Endothelial cell of umbilical vein (primary cell): ENCODE data around the gene LRRC37B. TPM values are rescaled to one million over a fixed set of nuclear protein-coding genes. Genes with fewer than 3 reads are reported as not detected.

ENCODE experiments used
- BruUV-seq: library from RNA; stranded (reverse); fragments of 400-500 nt; replicated peaks from 2 replicates; lab custom pipeline; 2021; lab: Mats Ljungman, UMichigan
- CTCF ChIA-PET: fragments of 300-600, 350-600 bp; sonication (Branson Sonifier 250); formaldehyde crosslinking; loops from one replicate; lab custom pipeline; 2021; ENCODE audit warnings: antibody characterized with exemption, inconsistent platforms; lab: Charles Lee
- POLR2A ChIA-PET: fragments of 300-600, 350-600 bp; sonication (Branson Sonifier 250); formaldehyde crosslinking; loops from one replicate; lab custom pipeline; 2021; ENCODE audit warnings: antibody characterized with exemption, inconsistent platforms; lab: Charles Lee
- DNase-seq: peaks from one replicate; pipeline ENCODE4 v3.0.0-alpha.2; 2011; ENCODE audit warnings: low read depth, low spot score
- FAIRE-seq: peaks from 2 replicates; lab custom pipeline; 2011; peaks lifted over from hg19 to GRCh38; lab: Jason Lieb, UNC
- H2AFZ ChIP-seq: 2 replicates; pipeline ENCODE4 v1.6.0; 2012; ENCODE audit warnings: low read depth, low read length, control low read depth, inconsistent platforms
- H3K27ac ChIP-seq: 2 replicates; pipeline ENCODE4 v1.5.1; 2011; ENCODE audit warnings: low read depth, mild to moderate bottlenecking, control low read depth, low read length, moderate library complexity; ENCODE audit not compliant: insufficient read depth
- H3K27me3 ChIP-seq, 2 experiments: 2 replicates each; pipeline versions ENCODE4 v1.6.0 to v1.6.1; 2011; ENCODE audit warnings: low read length in 2 of 2, mixed read lengths in 1 of 2; ENCODE audit not compliant: control insufficient read depth in 2 of 2, insufficient read depth in 2 of 2
- H3K36me3 ChIP-seq, 2 experiments: 2 replicates in 1 of 2; 3 replicates in 1 of 2; pipeline ENCODE4 v1.5.1; 2011; ENCODE audit warnings: low read length in 2 of 2, mild to moderate bottlenecking in 1 of 2, moderate library complexity in 1 of 2; ENCODE audit not compliant: control insufficient read depth in 2 of 2, insufficient read depth in 2 of 2; ENCODE audit errors: extremely low read depth in 1 of 2
- H3K4me1 ChIP-seq: 3 replicates; pipeline ENCODE4 v1.5.1; 2011; ENCODE audit warnings: mild to moderate bottlenecking, low read length; ENCODE audit not compliant: control insufficient read depth, insufficient read depth; ENCODE audit errors: extremely low read depth
- H3K4me2 ChIP-seq: 2 replicates; pipeline ENCODE4 v1.6.1; 2011; ENCODE audit warnings: low read length, control low read depth, mixed read lengths; ENCODE audit not compliant: insufficient read depth
- H3K4me3 ChIP-seq, 3 experiments: fragments of 200-600 bp in 1 of 3; sonication (generic), shearing (Covaris generic) in 1 of 3; replicated peaks in 1 of 3; 2 replicates each; pipeline ENCODE4 v1.5.1; 2011 to 2016; ENCODE audit warnings: control low read depth in 3 of 3, low read length in 3 of 3, mild to moderate bottlenecking in 2 of 3, inconsistent platforms in 1 of 3, low read depth in 1 of 3, moderate library complexity in 1 of 3; ENCODE audit not compliant: insufficient read depth in 1 of 3
- H3K79me2 ChIP-seq: 2 replicates; pipeline ENCODE4 v1.6.0; 2012; ENCODE audit warnings: low read length, inconsistent platforms; ENCODE audit not compliant: control insufficient read depth, insufficient read depth
- H3K9ac ChIP-seq: replicated peaks from 2 replicates; pipeline ENCODE3; 2011; ENCODE audit warnings: low read length, control low read depth; ENCODE audit not compliant: insufficient read depth; ENCODE audit errors: extremely low read depth
- H3K9me1 ChIP-seq: replicated peaks from 3 replicates; pipeline ENCODE4 v1.6.0; 2011; ENCODE audit warnings: mild to moderate bottlenecking, low read length; ENCODE audit not compliant: control insufficient read depth, insufficient read depth; ENCODE audit errors: extremely low read depth
- H3K9me3 ChIP-seq: replicated peaks from 2 replicates; pipeline ENCODE4 v1.5.1; 2012; ENCODE audit warnings: low read length, inconsistent platforms; ENCODE audit not compliant: control insufficient read depth, insufficient read depth
- H4K20me1 ChIP-seq: replicated peaks from 2 replicates; pipeline ENCODE3; 2011; ENCODE audit warnings: mild to moderate bottlenecking, low read length; ENCODE audit not compliant: control insufficient read depth, insufficient read depth; ENCODE audit errors: extremely low read depth
- CTCF ChIP-seq, 2 donors: IDR thresholded peaks; 1 replicate in 1 of 2; 2 replicates in 1 of 2; pipeline ENCODE4 v1.5.1; 2011; ENCODE audit warnings: low read length in 2 of 2, mild to moderate bottlenecking in 2 of 2, moderate library complexity in 2 of 2, control low read depth in 1 of 2, inconsistent platforms in 1 of 2, low read depth in 1 of 2; ENCODE audit not compliant: insufficient read depth in 1 of 2; ENCODE audit errors: extremely low read depth in 1 of 2
- EZH2 ChIP-seq: IDR thresholded peaks from 2 replicates; pipeline ENCODE4 v1.6.1; 2012; ENCODE audit warnings: borderline replicate concordance, low read depth, mild to moderate bottlenecking, moderate library complexity, low read length, inconsistent platforms; ENCODE audit not compliant: severe bottlenecking
- FOS ChIP-seq: IDR thresholded peaks from 2 replicates; pipeline ENCODE4 v1.6.1; 2011; ENCODE audit warnings: mild to moderate bottlenecking, low read length, moderate library complexity, borderline replicate concordance; ENCODE audit not compliant: insufficient read depth
- GATA2 ChIP-seq: IDR thresholded peaks from 2 replicates; pipeline ENCODE4 v1.7.0; 2011; ENCODE audit warnings: low read depth, mild to moderate bottlenecking, moderate library complexity, mixed read lengths, low read length; ENCODE audit not compliant: insufficient read length, insufficient read depth
- JUN ChIP-seq: IDR thresholded peaks from 2 replicates; pipeline ENCODE4 v1.6.1; 2011; ENCODE audit warnings: borderline replicate concordance, low read depth; ENCODE audit not compliant: insufficient read length, insufficient read depth
- MAX ChIP-seq: IDR thresholded peaks from 2 replicates; pipeline ENCODE4 v1.6.1; 2011; ENCODE audit not compliant: insufficient read depth, insufficient read length
- MYC ChIP-seq: IDR thresholded peaks from one replicate; pipeline ENCODE4 v1.6.1; 2011; ENCODE audit warnings: mild to moderate bottlenecking, low read depth, low read length
- POLR2A ChIP-seq: IDR thresholded peaks from 2 replicates; pipeline ENCODE4 v1.6.1; 2012; ENCODE audit warnings: low read depth, mild to moderate bottlenecking, control low read depth, low read length
- POLR2AphosphoS5 ChIP-seq: IDR thresholded peaks from 2 replicates; pipeline ENCODE4 v1.6.1; 2012; ENCODE audit warnings: low read depth, mild to moderate bottlenecking, control low read depth, low read length, moderate library complexity; ENCODE audit not compliant: insufficient read depth
- dilution Hi-C: fragments of 300-500 bp; cut with MboI; formaldehyde crosslinking; loops from one replicate; pipeline ENCODE4 v1.15.0; 2019; ENCODE audit warnings: low sequenced_read_pairs; ENCODE audit not compliant: extremely low pct_ligation_motif_present
- intact Hi-C: fragments of 100-400 bp; cut with micrococcal nuclease; formaldehyde crosslinking; loops from one replicate; pipeline ENCODE4 v1.10.0; 2022
- polyA plus RNA-seq, 4 experiments: library from polyadenylated mRNA; depleted of rRNA in 3 of 4; stranded (reverse) in 3 of 4; unstranded in 1 of 4; fragments of >200 nt; gene quantifications; 2 replicates each; pipeline versions ENCODE4 v1.2.1 to v1.2.3, GENCODE V29; 2011 to 2012; ENCODE audit warnings: missing spikeins in 1 of 4
- total RNA-seq: library from RNA; stranded (reverse); gene quantifications from 2 replicates; pipeline ENCODE4 v1.2.3, GENCODE V29; 2021

Gene LRRC37B
- total and polyA plus RNA-seq, 2 donors (not counting 3 experiments of a cell fraction or from before 2014, with no cell fraction given) = 12.9 to 22.5 TPM

- H3K27ac ChIP-seq = no peak overlapping the region
- ChIA-PET CTCF (interaction anchor here (2.3 kb wide), 1 partner anchor 10 kb away, joined by 15 read pairs; the partner anchor contains the start of gene LRRC37B), POLR2A (no interaction called here)
- H3K4me2 ChIP-seq = no peak overlapping the region
- H3K36me3 ChIP-seq = peaks cover 14 to 31% of the 10 kb centered on the region in 2 experiments
- H3K27me3 ChIP-seq = no peaks in the 10 kb centered on the region
- BruUV-seq = no TSS peak
- DNase-seq (no peak), FAIRE-seq (no peak)
- H3K79me2 ChIP-seq = no peaks in the 10 kb centered on the region
- H3K9me3 ChIP-seq = no peaks in the 10 kb centered on the region
- no peak overlapping the region for H2AFZ ChIP-seq
- H3K4me1 ChIP-seq = no peaks in the 10 kb centered on the region
- no peaks in the 10 kb centered on the region for H3K9me1 ChIP-seq
- H3K9ac ChIP-seq = no peak overlapping the region
- no peak overlapping the region for H3K4me3 ChIP-seq
- TF ChIP-seq POLR2AphosphoS5 (no peak), MAX (no peak), POLR2A (no peak), MYC (no peak), CTCF (IDR thresholded peaks at IDR 0.05; ENCODE audit: extremely low read depth in 1 of 2, insufficient read depth in 1 of 2, low read depth in 1 of 2, low read length in 2 of 2) (no peak), EZH2 (no peak), JUN (no peak), GATA2 (no peak), FOS (no peak)
- dilution Hi-C loops (no loop called here), intact Hi-C loops (no loop called here)
- no peaks in the 10 kb centered on the region for H4K20me1 ChIP-seq
These were observed 10.2 kb upstream of the LRRC37B start for GRCh38 chr17:31997005-31997404.
